ENCODE measurements around the gene TGM2. TPM values are rescaled to one million over a fixed set of nuclear protein-coding genes. Genes with fewer than 3 reads are reported as not detected.
A peak's percentile ranks its signal among the peaks of the same experiment; 100 is the strongest.

TGM2 gene
- total RNA-seq, 1 donor from 2014 or later: 17.7 TPM

DNA sequence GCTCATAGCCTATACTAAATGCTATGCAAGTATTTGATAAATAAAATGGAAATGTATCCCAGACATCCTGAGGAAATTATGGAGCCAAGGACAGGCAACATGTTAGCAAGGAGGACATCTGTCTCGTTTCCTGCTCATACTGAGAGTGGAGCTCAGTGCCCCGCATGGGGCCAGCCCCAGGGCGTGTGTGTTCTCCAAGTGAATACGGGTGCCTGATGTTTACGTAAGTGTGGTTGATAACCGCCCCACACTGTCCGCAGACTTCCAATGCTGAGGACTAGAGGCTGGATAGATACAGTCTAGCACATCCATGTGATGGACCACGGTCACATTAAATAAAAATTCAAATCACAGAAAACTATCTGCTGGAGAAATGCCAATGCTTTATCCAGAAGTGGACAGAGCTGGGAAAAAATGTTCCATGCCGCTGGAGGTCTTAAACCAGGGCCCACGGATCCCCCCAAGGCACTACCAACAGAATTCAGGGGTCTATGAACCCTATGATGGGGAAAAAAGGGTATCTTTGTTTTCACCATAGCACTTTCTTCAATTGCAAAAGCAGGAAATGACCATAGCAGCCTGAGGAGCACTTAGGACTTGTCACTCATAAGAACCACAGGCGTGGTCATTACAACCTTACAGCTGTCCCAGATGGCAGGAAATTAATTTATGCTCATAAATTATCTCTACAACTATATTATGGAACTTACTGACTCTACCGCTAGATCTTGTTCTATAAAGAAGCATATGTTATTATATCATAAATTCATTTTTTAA is 24.9 kb downstream of the TGM2 start:
- Mint-ChIP-seq H3K36me3 (ENCODE audit: low read depth) (no peaks in the 10 kb centered on the region), H3K9me3 (ENCODE audit: low read depth) (no peaks in the 10 kb centered on the region), H3K4me3 (ENCODE audit: unreplicated experiment) (no peak overlapping the region), H3K27ac (ENCODE audit: unreplicated experiment) (peak overlapping the region; percentile 14), H3K4me1 (ENCODE audit: low read depth) (peaks cover 62% of the 10 kb centered on the region), H3K27me3 (ENCODE audit: low read depth) (no peaks in the 10 kb centered on the region)
- peak; percentile 77 for DNase-seq (ENCODE audit: low spot score)
- no peak for TF ChIP-seq CTCF (IDR thresholded peaks at IDR 0.05)

DNA sequence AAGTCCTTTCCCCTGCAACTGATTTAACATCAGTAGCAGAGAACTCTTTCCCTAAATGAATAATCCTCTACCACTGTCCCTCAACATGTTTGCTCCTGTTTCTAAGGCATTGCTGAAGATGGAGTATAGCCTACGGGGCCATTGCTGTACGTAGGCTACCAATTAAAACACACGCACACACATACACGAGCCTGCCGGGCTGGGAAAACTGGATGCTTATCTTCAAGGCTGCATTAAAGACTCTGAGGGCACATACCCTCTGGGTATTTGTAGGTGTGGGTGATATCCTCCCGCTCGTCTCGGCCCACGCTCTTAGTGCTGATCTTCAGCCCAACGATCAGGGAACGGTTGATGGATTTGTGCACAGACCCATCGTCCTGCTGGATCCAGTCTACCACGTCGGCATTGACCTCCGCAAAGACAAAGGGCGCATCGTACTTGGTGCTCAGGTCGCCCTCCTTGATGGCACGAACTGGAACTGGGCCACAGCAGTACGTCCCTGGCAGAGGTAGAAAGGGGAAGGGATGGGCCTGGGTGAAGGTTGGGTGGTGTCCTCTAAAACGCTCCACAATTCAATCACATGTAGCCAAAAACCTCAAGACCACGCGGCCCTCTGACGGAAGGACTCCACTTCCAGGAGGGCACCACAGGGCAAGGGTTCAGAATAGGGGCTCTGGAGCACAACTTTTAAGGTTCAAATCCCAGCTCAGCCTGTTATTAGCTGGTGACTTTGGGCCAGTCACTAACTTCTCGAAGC is 25.7 kb downstream of the TGM2 start:
- H3K4me3 Mint-ChIP-seq (ENCODE audit: unreplicated experiment): no peak overlapping the region
- peaks cover 62% of the 10 kb centered on the region for H3K4me1 Mint-ChIP-seq (ENCODE audit: low read depth)
- no peak overlapping the region for H3K27ac Mint-ChIP-seq (ENCODE audit: unreplicated experiment)
- DNase-seq (ENCODE audit: low spot score): peak; percentile 50
- TF ChIP-seq CTCF (IDR thresholded peaks at IDR 0.05): no peak
- no peaks in the 10 kb centered on the region for H3K9me3 Mint-ChIP-seq (ENCODE audit: low read depth)
- H3K36me3 Mint-ChIP-seq (ENCODE audit: low read depth): no peaks in the 10 kb centered on the region
- no peaks in the 10 kb centered on the region for H3K27me3 Mint-ChIP-seq (ENCODE audit: low read depth)

GRCh38 chr20:38138086-38138778 is 26.8 kb downstream of the TGM2 start:
- H3K4me1 Mint-ChIP-seq (ENCODE audit: low read depth): peaks cover 62% of the 10 kb centered on the region
- peak; percentile 54 for DNase-seq (ENCODE audit: low spot score)
- no peaks in the 10 kb centered on the region for H3K36me3 Mint-ChIP-seq (ENCODE audit: low read depth)
- H3K9me3 Mint-ChIP-seq (ENCODE audit: low read depth): no peaks in the 10 kb centered on the region
- no peaks in the 10 kb centered on the region for H3K27me3 Mint-ChIP-seq (ENCODE audit: low read depth)
- H3K4me3 Mint-ChIP-seq (ENCODE audit: unreplicated experiment): no peak overlapping the region
- no peak for TF ChIP-seq CTCF (IDR thresholded peaks at IDR 0.05)
- H3K27ac Mint-ChIP-seq (ENCODE audit: unreplicated experiment): no peak overlapping the region

- H3K27ac Mint-ChIP-seq (ENCODE audit: unreplicated experiment): no peak overlapping the region
- TF ChIP-seq CTCF (IDR thresholded peaks at IDR 0.05): no peak
- no peaks in the 10 kb centered on the region for H3K9me3 Mint-ChIP-seq (ENCODE audit: low read depth)
- H3K27me3 Mint-ChIP-seq (ENCODE audit: low read depth): no peaks in the 10 kb centered on the region
- no peaks in the 10 kb centered on the region for H3K36me3 Mint-ChIP-seq (ENCODE audit: low read depth)
- DNase-seq (ENCODE audit: low spot score): peak; percentile 21
- peaks cover 57% of the 10 kb centered on the region for H3K4me1 Mint-ChIP-seq (ENCODE audit: low read depth)
- H3K4me3 Mint-ChIP-seq (ENCODE audit: unreplicated experiment): no peak overlapping the region
Measured at GRCh38 chr20:38137441-38138037, 27.5 kb downstream of the TGM2 start.
